ENCODE results near the gene NSUN3. TPM values are rescaled to one million over a fixed set of nuclear protein-coding genes. Genes with fewer than 3 reads are reported as not detected.

Gene NSUN3
- total and polyA plus RNA-seq, 4 donors, result 3.9 to 20.0 (median 13.9) TPM

- Histone ChIP-seq H3K4me3 (ENCODE audit: low read length in 2 of 2) (no peak overlapping the region), H3K36me3 (ENCODE audit: control insufficient read depth in 1 of 2, insufficient read depth in 2 of 2, low read length in 1 of 2) (no peaks in the 10 kb centered on the region), H3K4me1 (ENCODE audit: control insufficient read depth in 1 of 2, insufficient read depth in 2 of 2, low read length in 2 of 2) (no peaks in the 10 kb centered on the region), H3K27ac (ENCODE audit: low read depth in 1 of 2, low read length in 2 of 2) (no peak overlapping the region), H3K9me3 (ENCODE audit: control insufficient read depth, low read length) (peaks cover 3% of the 10 kb centered on the region), H3K27me3 (ENCODE audit: control insufficient read depth in 1 of 2, insufficient read depth in 2 of 2, low read length in 1 of 2) (no peaks in the 10 kb centered on the region)
- intact Hi-C loops (cut with DNase I), result no loop called here
- ATAC-seq (ENCODE audit: low FRiP score) (no peak), DNase-seq (no peak)
- WGBS, 2 donors, result 48 to 51% methylated on average over 4 of the region's 4 CpGs
These were observed 95.7 kb downstream of the NSUN3 start for GRCh38 chr3:94158512-94158911.

DNA sequence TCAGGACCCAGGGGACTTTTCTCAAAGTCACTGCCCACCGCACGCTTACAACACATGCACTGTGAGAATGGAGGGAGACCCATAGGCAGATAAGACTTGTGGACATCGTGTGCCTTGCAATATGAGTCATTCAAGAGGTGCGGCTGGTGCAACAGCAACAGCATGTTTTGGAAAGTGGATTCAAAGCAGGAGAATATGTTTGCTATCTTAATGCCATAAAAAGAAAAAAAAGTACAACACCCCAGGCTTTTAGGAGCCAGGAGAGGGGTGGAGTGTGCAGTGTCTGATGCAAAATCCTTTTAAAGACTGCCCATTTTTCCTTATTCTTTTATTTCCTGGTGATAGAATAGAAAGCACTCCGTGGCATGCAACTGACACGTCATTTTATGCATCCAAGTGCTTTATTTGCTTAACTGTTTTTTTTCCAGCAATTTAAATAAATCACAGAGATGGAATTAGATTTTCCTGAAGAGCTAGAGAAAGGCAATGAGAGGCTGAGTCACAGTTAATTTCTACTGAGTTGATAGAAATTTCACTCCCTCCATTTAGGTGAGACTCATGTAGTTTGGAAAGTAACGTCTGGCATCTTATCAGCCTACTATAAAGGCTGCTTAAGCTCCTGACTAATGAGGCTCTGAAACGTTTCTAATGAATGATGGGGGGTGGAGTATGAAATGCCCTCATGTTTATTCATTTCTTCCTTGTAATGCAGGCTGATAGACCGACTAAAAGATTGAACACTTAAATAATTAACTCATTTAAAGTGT, 96.4 kb downstream of the NSUN3 start:
- 35 to 44% methylated on average over 9 of the region's 9 CpGs for WGBS, 2 donors
- H3K27me3 ChIP-seq (ENCODE audit: control insufficient read depth in 1 of 2, insufficient read depth in 2 of 2, low read length in 1 of 2), result no peaks in the 10 kb centered on the region
- no peaks in the 10 kb centered on the region for H3K4me1 ChIP-seq (ENCODE audit: control insufficient read depth in 1 of 2, insufficient read depth in 2 of 2, low read length in 2 of 2)
- intact Hi-C loops (cut with DNase I), result no loop called here
- DNase-seq (no peak), ATAC-seq (ENCODE audit: low FRiP score) (no peak)
- H3K27ac ChIP-seq (ENCODE audit: low read depth in 1 of 2, low read length in 2 of 2), result no peak overlapping the region
- peaks cover 3% of the 10 kb centered on the region for H3K9me3 ChIP-seq (ENCODE audit: control insufficient read depth, low read length)
- H3K36me3 ChIP-seq (ENCODE audit: control insufficient read depth in 1 of 2, insufficient read depth in 2 of 2, low read length in 1 of 2), result no peaks in the 10 kb centered on the region
- H3K4me3 ChIP-seq (ENCODE audit: low read length in 2 of 2), result no peak overlapping the region

DNA sequence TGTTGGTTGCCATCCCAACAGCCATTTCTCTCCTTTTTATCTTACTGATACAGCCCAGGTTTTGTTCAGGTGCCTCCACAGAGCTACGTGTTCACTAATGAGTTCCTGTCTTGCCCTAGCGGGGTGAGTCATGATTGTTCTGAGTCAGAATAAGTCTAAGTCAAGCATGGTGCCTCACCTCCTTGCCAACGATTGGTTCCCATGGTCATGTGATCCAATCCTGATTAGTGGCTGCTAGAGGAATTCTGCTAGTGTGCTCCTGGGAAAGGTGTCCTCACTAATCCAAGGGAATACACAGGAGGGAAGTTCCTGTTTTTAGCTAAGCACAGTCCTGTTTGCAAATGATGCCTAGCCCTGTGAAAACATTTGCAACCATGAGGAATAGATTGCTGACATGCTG, 99.8 kb downstream of the NSUN3 start:
- Histone ChIP-seq H3K27me3 (ENCODE audit: control insufficient read depth in 1 of 2, insufficient read depth in 2 of 2, low read length in 1 of 2) (no peaks in the 10 kb centered on the region), H3K4me3 (ENCODE audit: low read length in 2 of 2) (no peak overlapping the region), H3K9me3 (ENCODE audit: control insufficient read depth, low read length) (peaks cover 3% of the 10 kb centered on the region), H3K4me1 (ENCODE audit: control insufficient read depth in 1 of 2, insufficient read depth in 2 of 2, low read length in 2 of 2) (no peaks in the 10 kb centered on the region), H3K36me3 (ENCODE audit: control insufficient read depth in 1 of 2, insufficient read depth in 2 of 2, low read length in 1 of 2) (no peaks in the 10 kb centered on the region), H3K27ac (ENCODE audit: low read depth in 1 of 2, low read length in 2 of 2) (no peak overlapping the region)
- intact Hi-C loops (cut with DNase I), result no loop called here
- ATAC-seq (ENCODE audit: low FRiP score) (no peak), DNase-seq (no peak)
- 83 to 85% methylated on average over 3 of the region's 3 CpGs for WGBS, 2 donors

DNA sequence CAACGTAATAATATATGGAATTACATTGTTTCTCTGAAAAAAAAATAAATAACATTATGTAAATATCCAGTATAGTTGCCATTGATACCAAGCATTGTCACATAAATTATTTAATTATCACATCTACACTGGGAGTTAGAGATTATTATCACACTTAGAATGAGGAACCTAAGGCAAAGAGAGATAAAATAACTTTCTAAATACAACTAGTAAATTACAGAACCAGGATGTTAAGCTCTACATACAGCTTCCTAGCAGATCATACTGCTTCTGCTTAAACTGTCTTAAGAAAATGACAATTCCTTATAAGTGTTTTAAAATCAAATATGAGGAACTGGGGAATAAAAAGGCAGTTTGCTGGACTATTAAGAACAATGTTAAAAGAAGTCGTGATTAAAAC, 104.5 kb downstream of the NSUN3 start:
- H3K27ac ChIP-seq (ENCODE audit: low read depth in 1 of 2, low read length in 2 of 2), result no peak overlapping the region
- no peak for ATAC-seq (ENCODE audit: low FRiP score)
- no peak for DNase-seq
- no peaks in the 10 kb centered on the region for H3K36me3 ChIP-seq (ENCODE audit: control insufficient read depth in 1 of 2, insufficient read depth in 2 of 2, low read length in 1 of 2)
- intact Hi-C loops (cut with DNase I), result no loop called here
- no peak overlapping the region for H3K4me3 ChIP-seq (ENCODE audit: low read length in 2 of 2)
- WGBS, 2 donors, result 82 to 84% methylated on average over 2 of the region's 2 CpGs
- H3K27me3 ChIP-seq (ENCODE audit: control insufficient read depth in 1 of 2, insufficient read depth in 2 of 2, low read length in 1 of 2), result no peaks in the 10 kb centered on the region
- H3K4me1 ChIP-seq (ENCODE audit: control insufficient read depth in 1 of 2, insufficient read depth in 2 of 2, low read length in 2 of 2), result no peaks in the 10 kb centered on the region
- peaks cover 3% of the 10 kb centered on the region for H3K9me3 ChIP-seq (ENCODE audit: control insufficient read depth, low read length)

GRCh38 chr3:94167796-94168195, 104.9 kb downstream of the NSUN3 start:
- no peaks in the 10 kb centered on the region for H3K27me3 ChIP-seq (ENCODE audit: control insufficient read depth in 1 of 2, insufficient read depth in 2 of 2, low read length in 1 of 2)
- intact Hi-C loops (cut with DNase I), result no loop called here
- DNase-seq (no peak), ATAC-seq (ENCODE audit: low FRiP score) (no peak)
- no peaks in the 10 kb centered on the region for H3K36me3 ChIP-seq (ENCODE audit: control insufficient read depth in 1 of 2, insufficient read depth in 2 of 2, low read length in 1 of 2)
- H3K4me1 ChIP-seq (ENCODE audit: control insufficient read depth in 1 of 2, insufficient read depth in 2 of 2, low read length in 2 of 2), result no peaks in the 10 kb centered on the region
- H3K27ac ChIP-seq (ENCODE audit: low read depth in 1 of 2, low read length in 2 of 2), result no peak overlapping the region
- WGBS, 2 donors, result 75 to 81% methylated on average over 6 of the region's 6 CpGs
- no peaks in the 10 kb centered on the region for H3K9me3 ChIP-seq (ENCODE audit: control insufficient read depth, low read length)
- no peak overlapping the region for H3K4me3 ChIP-seq (ENCODE audit: low read length in 2 of 2)

GRCh38 chr3:94171954-94172353, 109.1 kb downstream of the NSUN3 start:
- no peak overlapping the region for H3K4me3 ChIP-seq (ENCODE audit: low read length in 2 of 2)
- no peak overlapping the region for H3K27ac ChIP-seq (ENCODE audit: low read depth in 1 of 2, low read length in 2 of 2)
- H3K4me1 ChIP-seq (ENCODE audit: control insufficient read depth in 1 of 2, insufficient read depth in 2 of 2, low read length in 2 of 2), result no peaks in the 10 kb centered on the region
- DNase-seq, result no peak
- no peak for ATAC-seq (ENCODE audit: low FRiP score)
- H3K36me3 ChIP-seq (ENCODE audit: control insufficient read depth in 1 of 2, insufficient read depth in 2 of 2, low read length in 1 of 2), result no peaks in the 10 kb centered on the region
- intact Hi-C loops (cut with DNase I), result no loop called here
- H3K9me3 ChIP-seq (ENCODE audit: control insufficient read depth, low read length), result no peaks in the 10 kb centered on the region
- H3K27me3 ChIP-seq (ENCODE audit: control insufficient read depth in 1 of 2, insufficient read depth in 2 of 2, low read length in 1 of 2), result no peaks in the 10 kb centered on the region

DNA sequence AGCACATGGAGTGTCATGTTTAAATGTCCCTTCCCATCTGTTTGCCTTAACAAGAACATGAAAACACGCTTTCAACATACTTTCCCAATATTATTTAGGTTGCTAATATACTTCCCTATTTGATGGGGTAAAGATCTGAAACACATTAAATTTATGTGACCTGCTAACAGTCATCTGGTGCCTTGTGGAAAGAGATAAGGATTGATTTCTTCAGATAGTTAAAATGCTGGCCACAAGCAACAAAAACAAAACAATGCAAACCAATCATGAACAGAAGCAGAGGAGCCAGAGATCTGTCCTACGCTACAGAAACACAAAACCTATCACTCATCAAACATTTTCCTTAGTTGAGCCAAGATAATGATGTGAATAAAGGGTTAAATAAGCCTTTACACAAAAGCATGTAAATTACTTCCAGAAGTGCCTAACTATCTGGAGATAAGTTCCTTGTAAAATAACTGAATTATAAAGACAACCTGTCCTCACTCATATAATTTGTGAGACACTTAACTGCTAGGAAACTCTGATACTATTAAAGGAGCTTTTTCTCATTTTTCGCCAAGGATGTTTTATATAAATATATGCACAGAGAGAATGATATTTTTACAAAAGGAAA, 109.9 kb downstream of the NSUN3 start:
- WGBS, 2 donors, result 48 to 49% methylated on average over 3 of the region's 3 CpGs

GRCh38 chr3:94173673-94174434, 111.0 kb downstream of the NSUN3 start:
- H3K4me1 ChIP-seq (ENCODE audit: control insufficient read depth in 1 of 2, insufficient read depth in 2 of 2, low read length in 2 of 2), result no peaks in the 10 kb centered on the region
- no peaks in the 10 kb centered on the region for H3K36me3 ChIP-seq (ENCODE audit: control insufficient read depth in 1 of 2, insufficient read depth in 2 of 2, low read length in 1 of 2)
- DNase-seq (no peak), ATAC-seq (ENCODE audit: low FRiP score) (no peak)
- no peak overlapping the region for H3K4me3 ChIP-seq (ENCODE audit: low read length in 2 of 2)
- whole genome bisulfite sequencing, 2 donors, result 57 to 61% methylated on average over 2 of the region's 2 CpGs
- intact Hi-C loops (cut with DNase I), result no loop called here
- no peaks in the 10 kb centered on the region for H3K9me3 ChIP-seq (ENCODE audit: control insufficient read depth, low read length)
- H3K27me3 ChIP-seq (ENCODE audit: control insufficient read depth in 1 of 2, insufficient read depth in 2 of 2, low read length in 1 of 2), result no peaks in the 10 kb centered on the region
- H3K27ac ChIP-seq (ENCODE audit: low read depth in 1 of 2, low read length in 2 of 2), result no peak overlapping the region

More for the DNA sequence above, 109.9 kb downstream of the NSUN3 start:
- no peaks in the 10 kb centered on the region for H3K9me3 ChIP-seq (ENCODE audit: control insufficient read depth, low read length)
- ATAC-seq (ENCODE audit: low FRiP score) (no peak), DNase-seq (no peak)
- no peaks in the 10 kb centered on the region for H3K27me3 ChIP-seq (ENCODE audit: control insufficient read depth in 1 of 2, insufficient read depth in 2 of 2, low read length in 1 of 2)
- no peak overlapping the region for H3K4me3 ChIP-seq (ENCODE audit: low read length in 2 of 2)
- no peaks in the 10 kb centered on the region for H3K36me3 ChIP-seq (ENCODE audit: control insufficient read depth in 1 of 2, insufficient read depth in 2 of 2, low read length in 1 of 2)
- H3K4me1 ChIP-seq (ENCODE audit: control insufficient read depth in 1 of 2, insufficient read depth in 2 of 2, low read length in 2 of 2), result no peaks in the 10 kb centered on the region
- H3K27ac ChIP-seq (ENCODE audit: low read depth in 1 of 2, low read length in 2 of 2), result no peak overlapping the region
- intact Hi-C loops (cut with DNase I), result no loop called here
